ENCODE measurements around the gene TNNC1.

TNNC1 gene

GRCh38 chr3:52403955-52404354 is 49.9 kb downstream of the TNNC1 start:
- peaks cover 60% of the 10 kb centered on the region for H3K36me3 ChIP-seq (ENCODE audit: control insufficient read depth, insufficient read depth, low read length)
- no peak overlapping the region for H3K9ac ChIP-seq (ENCODE audit: low read length)
- H3K27me3 ChIP-seq (ENCODE audit: control insufficient read depth, insufficient read depth, low read length), result no peaks in the 10 kb centered on the region
- H3K4me1 ChIP-seq (ENCODE audit: control insufficient read depth, insufficient read depth, low read length), result peaks cover 47% of the 10 kb centered on the region
- H3K4me3 ChIP-seq (ENCODE audit: low read length), result no peak overlapping the region
- no peaks in the 10 kb centered on the region for H3K9me3 ChIP-seq (ENCODE audit: control insufficient read depth, low read length)

GRCh38 chr3:52403271-52403841 is 50.5 kb downstream of the TNNC1 start:
- no peaks in the 10 kb centered on the region for H3K27me3 ChIP-seq (ENCODE audit: control insufficient read depth, insufficient read depth, low read length)
- H3K4me1 ChIP-seq (ENCODE audit: control insufficient read depth, insufficient read depth, low read length), result peaks cover 41% of the 10 kb centered on the region
- peaks cover 56% of the 10 kb centered on the region for H3K36me3 ChIP-seq (ENCODE audit: control insufficient read depth, insufficient read depth, low read length)
- H3K4me3 ChIP-seq (ENCODE audit: low read length), result no peak overlapping the region
- H3K9me3 ChIP-seq (ENCODE audit: control insufficient read depth, low read length), result no peaks in the 10 kb centered on the region
- no peak overlapping the region for H3K9ac ChIP-seq (ENCODE audit: low read length)

- Histone ChIP-seq H3K27me3 (ENCODE audit: control insufficient read depth, insufficient read depth, low read length) (no peaks in the 10 kb centered on the region), H3K9ac (ENCODE audit: low read length) (no peak overlapping the region), H3K4me3 (ENCODE audit: low read length) (no peak overlapping the region), H3K36me3 (ENCODE audit: control insufficient read depth, insufficient read depth, low read length) (peaks cover 51% of the 10 kb centered on the region), H3K4me1 (ENCODE audit: control insufficient read depth, insufficient read depth, low read length) (peaks cover 36% of the 10 kb centered on the region), H3K9me3 (ENCODE audit: control insufficient read depth, low read length) (no peaks in the 10 kb centered on the region)
Observed at GRCh38 chr3:52402706-52403270, 51.1 kb downstream of the TNNC1 start.

- peaks cover 44% of the 10 kb centered on the region for H3K36me3 ChIP-seq (ENCODE audit: control insufficient read depth, insufficient read depth, low read length)
- H3K4me3 ChIP-seq (ENCODE audit: low read length), result no peak overlapping the region
- no peak overlapping the region for H3K9ac ChIP-seq (ENCODE audit: low read length)
- H3K27me3 ChIP-seq (ENCODE audit: control insufficient read depth, insufficient read depth, low read length), result no peaks in the 10 kb centered on the region
- peaks cover 36% of the 10 kb centered on the region for H3K4me1 ChIP-seq (ENCODE audit: control insufficient read depth, insufficient read depth, low read length)
- H3K9me3 ChIP-seq (ENCODE audit: control insufficient read depth, low read length), result no peaks in the 10 kb centered on the region
Observed at GRCh38 chr3:52402101-52402521, 51.7 kb downstream of the TNNC1 start.

- Histone ChIP-seq H3K4me3 (ENCODE audit: low read length) (no peak overlapping the region), H3K36me3 (ENCODE audit: control insufficient read depth, insufficient read depth, low read length) (peaks cover 39% of the 10 kb centered on the region), H3K27me3 (ENCODE audit: control insufficient read depth, insufficient read depth, low read length) (no peaks in the 10 kb centered on the region), H3K9me3 (ENCODE audit: control insufficient read depth, low read length) (no peaks in the 10 kb centered on the region), H3K4me1 (ENCODE audit: control insufficient read depth, insufficient read depth, low read length) (peaks cover 31% of the 10 kb centered on the region), H3K9ac (ENCODE audit: low read length) (no peak overlapping the region)
Observed at GRCh38 chr3:52401551-52401950, 52.3 kb downstream of the TNNC1 start.
